Kidney (tissue), 14 donors: Measurements from ENCODE around the gene ZBTB16. TPM values are rescaled to one million over a fixed set of nuclear protein-coding genes. Genes with fewer than 3 reads are reported as not detected.

Experiments
- DNase-seq, 5 donors: peaks; one replicate each; pipeline ENCODE4 v3.0.0-alpha.2; 2013 to 2020
- FAIRE-seq: peaks from 2 replicates; lab custom pipeline; 2012; peaks lifted over from hg19 to GRCh38; lab: Jason Lieb, UNC
- H3K27ac ChIP-seq, 2 donors: one replicate each; pipeline ENCODE4 v1.7.0; 2013; ENCODE audit warnings: low read depth in 2 of 2, low read length in 2 of 2, inconsistent platforms in 1 of 2
- H3K27me3 ChIP-seq: one replicate; pipeline ENCODE4 v1.7.1; 2013; ENCODE audit warnings: low read length, inconsistent platforms; ENCODE audit not compliant: control insufficient read depth, insufficient read depth
- H3K36me3 ChIP-seq, 3 donors: one replicate each; pipeline versions ENCODE4 v1.7.0 to v1.7.1; 2013; ENCODE audit warnings: low read length in 3 of 3, control low read depth in 1 of 3, inconsistent platforms in 1 of 3; ENCODE audit not compliant: insufficient read depth in 3 of 3, control insufficient read depth in 2 of 3
- H3K4me1 ChIP-seq, 3 donors: one replicate each; pipeline versions ENCODE4 v1.7.0 to v1.7.1; 2013; ENCODE audit warnings: low read length in 3 of 3, inconsistent platforms in 1 of 3, low read depth in 1 of 3; ENCODE audit not compliant: control insufficient read depth in 2 of 3, insufficient read depth in 2 of 3
- H3K4me3 ChIP-seq, 3 donors: one replicate each; pipeline versions ENCODE4 v1.7.0 to v1.8.1; 2013; ENCODE audit warnings: low read length in 3 of 3, control low read depth in 1 of 3, inconsistent platforms in 1 of 3
- H3K9ac ChIP-seq, 3 donors: one replicate each; pipeline versions ENCODE4 v1.7.0 to v1.7.1; 2013; ENCODE audit warnings: low read length in 3 of 3, control low read depth in 1 of 3, inconsistent platforms in 1 of 3
- H3K9me3 ChIP-seq, 3 donors: one replicate each; pipeline versions ENCODE4 v1.7.0 to v1.7.1; 2013; ENCODE audit warnings: low read length in 3 of 3, control low read depth in 1 of 3, inconsistent platforms in 1 of 3; ENCODE audit not compliant: control insufficient read depth in 2 of 3, insufficient read depth in 1 of 3
- intact Hi-C: fragments of 100-400 bp; cut with DNase I; formaldehyde crosslinking; loops from one replicate; pipeline ENCODE4 v1.11.1; 2022
- polyA plus RNA-seq: library from polyadenylated mRNA; stranded (reverse); fragments of 350-450 nt; fragmentation: Illumina TruSeq; extraction: RNeasy Lipid Tissue Mini Kit (QIAGEN cat#74804); gene quantifications from one replicate; pipeline ENCODE4 v1.2.3, GENCODE V29; 2014; ENCODE audit warnings: low read depth, low replicate concordance; ENCODE audit not compliant: insufficient read depth
- total RNA-seq: library from RNA; stranded (reverse); fragmentation: NEBNext Ultra II Directional; extraction: Animal tissue kit (Norgen Biotek cat#: 25700); gene quantifications from one replicate; pipeline ENCODE4 v1.2.1, GENCODE V29; 2021
- TF ChIP-seq, protein P1 (sequence below): IDR thresholded peaks from 3 replicates; pipeline ENCODE4 v1.5.1; 2012; ENCODE audit warnings: mild to moderate bottlenecking, moderate library complexity, borderline replicate concordance; ENCODE audit not compliant: insufficient read depth; ENCODE audit errors: extremely low read depth
- donor health status: control.
- donor health status: control.
- donor health status: control.
- donor health status: control.
- donor health status: control.
- donor health status: DM: yes; HTN: yes; CAD: no.
- donor health status: Normal renal cell carcinoma (clear cell type).

Gene ZBTB16
- total and polyA plus RNA-seq, 2 donors from 2014 or later: 2.5 to 126 TPM

DNA sequence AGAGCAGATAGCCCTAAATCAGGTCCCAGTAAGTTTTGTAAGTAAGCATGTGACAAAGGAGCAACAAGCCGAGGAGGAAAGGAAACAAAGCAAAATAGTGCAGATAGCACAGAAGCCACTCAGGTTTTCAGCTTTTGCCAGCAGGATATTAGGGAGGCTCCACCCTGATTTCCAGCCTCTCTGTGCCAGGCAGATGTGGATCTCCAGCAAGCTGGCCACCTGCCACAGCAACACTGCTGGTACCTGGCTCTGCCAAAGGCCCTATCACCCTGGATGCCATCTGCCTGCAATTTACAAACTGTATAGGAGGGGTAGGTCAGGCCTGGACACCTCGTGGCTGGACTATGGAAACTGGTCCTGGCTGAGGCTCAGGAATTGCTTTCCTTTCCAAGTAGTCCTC, 224.5 kb downstream of the ZBTB16 start:
- no peaks in the 10 kb centered on the region for H3K27me3 ChIP-seq
- TF ChIP-seq, protein P1, sequence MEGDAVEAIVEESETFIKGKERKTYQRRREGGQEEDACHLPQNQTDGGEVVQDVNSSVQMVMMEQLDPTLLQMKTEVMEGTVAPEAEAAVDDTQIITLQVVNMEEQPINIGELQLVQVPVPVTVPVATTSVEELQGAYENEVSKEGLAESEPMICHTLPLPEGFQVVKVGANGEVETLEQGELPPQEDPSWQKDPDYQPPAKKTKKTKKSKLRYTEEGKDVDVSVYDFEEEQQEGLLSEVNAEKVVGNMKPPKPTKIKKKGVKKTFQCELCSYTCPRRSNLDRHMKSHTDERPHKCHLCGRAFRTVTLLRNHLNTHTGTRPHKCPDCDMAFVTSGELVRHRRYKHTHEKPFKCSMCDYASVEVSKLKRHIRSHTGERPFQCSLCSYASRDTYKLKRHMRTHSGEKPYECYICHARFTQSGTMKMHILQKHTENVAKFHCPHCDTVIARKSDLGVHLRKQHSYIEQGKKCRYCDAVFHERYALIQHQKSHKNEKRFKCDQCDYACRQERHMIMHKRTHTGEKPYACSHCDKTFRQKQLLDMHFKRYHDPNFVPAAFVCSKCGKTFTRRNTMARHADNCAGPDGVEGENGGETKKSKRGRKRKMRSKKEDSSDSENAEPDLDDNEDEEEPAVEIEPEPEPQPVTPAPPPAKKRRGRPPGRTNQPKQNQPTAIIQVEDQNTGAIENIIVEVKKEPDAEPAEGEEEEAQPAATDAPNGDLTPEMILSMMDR: no peak
- no peak overlapping the region for H3K9ac ChIP-seq
- intact Hi-C loops: no loop called here
- no peaks in the 10 kb centered on the region for H3K36me3 ChIP-seq
- no peaks in the 10 kb centered on the region for H3K9me3 ChIP-seq
- DNase-seq: no peak
- FAIRE-seq: no peak
- peaks cover 0 to 3% (median 0%) of the 10 kb centered on the region in 3 donors for H3K4me1 ChIP-seq
- no peak overlapping the region for H3K27ac ChIP-seq
- H3K4me3 ChIP-seq: no peak overlapping the region

DNA sequence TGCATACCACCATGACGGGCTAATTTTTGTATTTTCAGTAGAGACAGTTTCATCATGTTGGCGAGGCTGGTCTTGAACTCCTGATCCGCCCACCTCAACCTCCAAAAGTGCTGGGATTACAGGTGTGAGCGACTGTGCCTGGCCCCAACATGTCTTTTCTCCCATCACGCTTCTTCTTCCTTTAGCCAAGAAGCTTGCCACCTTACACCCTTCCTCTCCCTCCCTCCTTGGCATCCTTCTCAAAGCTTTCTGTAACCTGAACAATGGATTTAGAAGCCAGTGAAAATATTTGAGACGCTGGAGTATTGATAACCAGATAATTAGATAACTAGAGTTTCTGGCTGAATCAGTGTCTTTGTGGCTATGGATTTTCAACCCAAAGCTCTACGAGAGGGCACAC, 225.4 kb downstream of the ZBTB16 start:
- no peak overlapping the region for H3K4me3 ChIP-seq
- H3K27ac ChIP-seq: no peak overlapping the region
- no peak for FAIRE-seq
- intact Hi-C loops: no loop called here
- H3K27me3 ChIP-seq: no peaks in the 10 kb centered on the region
- TF ChIP-seq, protein P1: no peak
- H3K9me3 ChIP-seq: no peaks in the 10 kb centered on the region
- no peak overlapping the region for H3K9ac ChIP-seq
- peaks cover 0 to 3% (median 0%) of the 10 kb centered on the region in 3 donors for H3K4me1 ChIP-seq
- DNase-seq: no peak
- H3K36me3 ChIP-seq: no peaks in the 10 kb centered on the region

DNA sequence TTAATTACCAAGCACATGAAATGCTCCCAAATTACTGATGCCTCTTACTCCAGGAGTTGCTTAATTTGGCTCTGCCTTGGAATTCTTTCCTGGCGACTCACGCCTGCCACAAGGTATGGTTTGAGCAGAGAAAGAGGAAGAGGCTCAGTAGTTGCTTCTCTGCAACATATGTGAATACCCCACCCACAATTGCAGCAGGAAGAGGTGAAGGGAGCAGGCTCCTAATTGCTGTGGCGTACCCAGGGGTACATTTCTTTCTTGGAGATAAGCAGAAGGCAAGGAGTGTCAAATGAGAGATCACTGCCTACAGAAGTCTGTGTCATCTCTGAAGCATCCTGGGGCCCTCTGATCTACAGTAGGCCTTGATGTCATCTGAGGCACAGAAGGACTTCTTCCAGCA, 226.1 kb downstream of the ZBTB16 start:
- Histone ChIP-seq H3K9ac (no peak overlapping the region), H3K27ac (no peak overlapping the region), H3K27me3 (no peaks in the 10 kb centered on the region), H3K4me3 (no peak overlapping the region), H3K4me1 (peaks cover 0 to 3% (median 0%) of the 10 kb centered on the region in 3 donors), H3K36me3 (no peaks in the 10 kb centered on the region), H3K9me3 (no peaks in the 10 kb centered on the region)
- TF ChIP-seq, protein P1: no peak
- DNase-seq (no peak), FAIRE-seq (no peak)
- intact Hi-C loops: no loop called here

DNA sequence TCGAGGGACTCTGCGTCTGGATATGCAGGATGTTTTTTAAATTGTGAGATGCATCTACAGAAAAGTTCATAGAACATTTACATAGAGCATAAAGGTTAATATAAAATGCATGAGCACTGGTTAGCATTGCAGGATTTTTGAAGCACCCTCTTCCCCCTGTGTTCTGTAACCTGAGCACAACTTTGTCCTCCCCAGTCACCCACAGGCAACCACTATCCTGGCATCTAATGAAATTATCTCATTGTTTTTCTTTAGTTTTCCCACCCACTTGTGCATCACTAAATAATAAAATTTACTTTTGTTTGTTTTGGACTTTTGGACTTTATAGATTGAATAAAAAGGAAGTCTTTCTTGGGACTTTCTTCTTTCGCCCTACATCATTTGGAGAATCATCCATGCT, 226.7 kb downstream of the ZBTB16 start:
- no peak overlapping the region for H3K27ac ChIP-seq
- H3K9me3 ChIP-seq: no peaks in the 10 kb centered on the region
- no peak overlapping the region for H3K4me3 ChIP-seq
- no peak overlapping the region for H3K9ac ChIP-seq
- H3K27me3 ChIP-seq: no peaks in the 10 kb centered on the region
- FAIRE-seq (no peak), DNase-seq (no peak)
- intact Hi-C loops: no loop called here
- no peaks in the 10 kb centered on the region for H3K36me3 ChIP-seq
- no peaks in the 10 kb centered on the region for H3K4me1 ChIP-seq
- TF ChIP-seq, protein P1: no peak
